Testis (tissue), 5 donors: Measurements from ENCODE around the gene IMMP2L. TPM values are rescaled to one million over a fixed set of nuclear protein-coding genes. Genes with fewer than 3 reads are reported as not detected.
"Not testable (repeated sequence)": the region's sequence is repeated elsewhere in the genome, so short reads cannot be mapped to it uniquely, and the experiment has no call there.

ENCODE experiments used
- DNase-seq: peaks from one replicate; pipeline ENCODE4 v3.0.0-alpha.2; 2019
- H3K27ac ChIP-seq, 2 donors: fragments of 200-600 bp; sonication (generic); one replicate each; pipeline ENCODE4 v1.5.1; 2019
- H3K27me3 ChIP-seq: fragments of 200-600 bp; sonication (generic); one replicate; pipeline ENCODE4 v1.5.1; 2019
- H3K36me3 ChIP-seq: fragments of 200-600 bp; sonication (generic); one replicate; pipeline ENCODE4 v1.5.1; 2017; ENCODE audit warnings: low read depth; ENCODE audit errors: missing control alignments
- H3K4me1 ChIP-seq: fragments of 200-600 bp; sonication (generic); one replicate; pipeline ENCODE4 v1.5.1; 2019
- H3K4me3 ChIP-seq, 2 donors: fragments of 200-600 bp; sonication (generic); one replicate each; pipeline ENCODE4 v1.5.1; 2017 to 2019
- H3K9me3 ChIP-seq: fragments of 200-600 bp; sonication (generic); one replicate; pipeline ENCODE4 v1.5.1; 2017
- POLR2A ChIP-seq: fragments of 450-650 bp; IDR thresholded peaks from one replicate; pipeline ENCODE4 v1.6.1; 2017; ENCODE audit warnings: antibody characterized with exemption, mild to moderate bottlenecking, moderate library complexity
- WGBS, 2 donors: methylation state at CpG; one replicate each; pipeline ENCODE4 v1.1.5; 2018; 5-methylcytosine and 5-hydroxymethylcytosine counted together
- intact Hi-C: fragments of 100-400 bp; cut with DNase I; formaldehyde crosslinking; loops from one replicate; pipeline ENCODE4 v1.15.1; 2023; ENCODE audit warnings: low total_unique reads
- long read RNA-seq, 2 donors: transcript quantifications; one replicate each; lab custom pipeline, GENCODE V29; 2026
- polyA plus RNA-seq: library from polyadenylated mRNA; stranded (reverse); fragments of 350-450 nt; fragmentation: Illumina TruSeq; extraction: RNeasy Lipid Tissue Mini Kit (QIAGEN cat#74804); gene quantifications from one replicate; pipeline ENCODE4 v1.2.3, GENCODE V29; 2014; ENCODE audit warnings: low read depth, low replicate concordance; ENCODE audit not compliant: insufficient read depth
- total RNA-seq, 2 donors: library from RNA; depleted of rRNA; stranded (reverse); fragments of >200 nt; gene quantifications; one replicate each; pipeline ENCODE4 v1.2.3, GENCODE V29; 2016
- TF ChIP-seq, protein P1 (sequence below), 3 experiments: fragments of 450-650 bp in 2 of 3; fragments of 200-600 bp in 1 of 3; sonication (generic) in 1 of 3; IDR thresholded peaks; one replicate each; pipeline ENCODE4 v1.5.1; 2016 to 2019; ENCODE audit warnings: antibody characterized with exemption in 3 of 3, mild to moderate bottlenecking in 2 of 3, moderate library complexity in 1 of 3

Gene IMMP2L
- total RNA-seq (10 to 100 TPM; 10.7 to 12.4 TPM), polyA plus RNA-seq (11.2 TPM)
- long read RNA-seq, donor 1, partial matches to known transcripts = 10 of 10 reads
- long read RNA-seq, donor 1, other reads (novel, unspliced or antisense) = 0 of 10 reads
- long read RNA-seq, donor 2, partial matches to known transcripts = 13 of 22 reads
- long read RNA-seq, donor 2, other reads (novel, unspliced or antisense) = 9 of 22 reads

DNA sequence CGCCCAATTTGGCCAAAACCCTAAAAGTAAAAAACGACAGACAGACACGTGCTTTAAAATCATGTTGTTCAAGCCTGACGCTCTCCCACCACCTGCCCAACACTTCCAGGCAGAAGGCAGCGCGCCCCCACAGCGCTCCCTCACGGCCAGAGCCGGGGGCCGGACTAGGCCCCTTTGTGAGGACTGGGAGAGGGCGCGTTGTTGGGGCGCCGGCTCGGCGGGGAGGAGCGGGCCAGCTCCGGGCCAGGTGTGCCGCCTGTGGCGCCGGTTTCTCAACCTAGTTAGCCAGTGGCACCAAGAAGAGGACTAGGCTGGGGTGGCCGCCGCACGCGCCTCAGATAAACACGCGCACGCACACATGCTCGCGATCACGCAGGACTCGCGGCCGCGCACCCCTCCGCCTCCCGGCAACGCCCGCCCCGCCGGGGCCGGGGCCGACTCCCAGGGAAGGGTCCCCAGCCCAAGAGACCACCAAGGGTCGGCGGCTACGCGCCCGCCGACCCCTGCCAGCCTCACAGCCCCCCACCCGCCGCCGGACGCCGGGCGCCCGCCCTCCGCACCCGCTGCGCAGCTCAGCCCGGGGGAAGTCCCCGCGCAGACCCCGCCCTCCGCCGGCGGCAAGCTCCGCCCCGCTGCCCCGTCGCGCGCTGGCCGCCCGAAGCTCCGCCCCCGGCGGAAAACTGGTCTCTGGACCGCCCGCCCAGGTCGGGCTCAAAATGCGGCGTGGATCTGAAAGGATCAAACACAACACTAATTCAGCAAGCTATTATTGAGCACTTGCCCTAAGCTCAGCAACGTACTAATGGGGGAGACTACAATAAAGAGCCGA is at the start of gene IMMP2L:
IMMP2L (minus strand) TSS at position 589 of the 829 bp plus-strand sequence.
- no peaks in the 10 kb centered on the region for H3K27me3 ChIP-seq
- H3K36me3 ChIP-seq = no peaks in the 10 kb centered on the region
- intact Hi-C loops = no loop called here
- peak within 1 kb of the TSS; percentile 92 to 94 for H3K27ac ChIP-seq
- WGBS, 2 donors = 0 to 1% methylated on average over 19 to 72 of the region's 84 CpGs
- H3K9me3 ChIP-seq = no peaks in the 10 kb centered on the region
- peak; percentile 91 for DNase-seq
- TF ChIP-seq POLR2A = no peak
- TF ChIP-seq, protein P1, sequence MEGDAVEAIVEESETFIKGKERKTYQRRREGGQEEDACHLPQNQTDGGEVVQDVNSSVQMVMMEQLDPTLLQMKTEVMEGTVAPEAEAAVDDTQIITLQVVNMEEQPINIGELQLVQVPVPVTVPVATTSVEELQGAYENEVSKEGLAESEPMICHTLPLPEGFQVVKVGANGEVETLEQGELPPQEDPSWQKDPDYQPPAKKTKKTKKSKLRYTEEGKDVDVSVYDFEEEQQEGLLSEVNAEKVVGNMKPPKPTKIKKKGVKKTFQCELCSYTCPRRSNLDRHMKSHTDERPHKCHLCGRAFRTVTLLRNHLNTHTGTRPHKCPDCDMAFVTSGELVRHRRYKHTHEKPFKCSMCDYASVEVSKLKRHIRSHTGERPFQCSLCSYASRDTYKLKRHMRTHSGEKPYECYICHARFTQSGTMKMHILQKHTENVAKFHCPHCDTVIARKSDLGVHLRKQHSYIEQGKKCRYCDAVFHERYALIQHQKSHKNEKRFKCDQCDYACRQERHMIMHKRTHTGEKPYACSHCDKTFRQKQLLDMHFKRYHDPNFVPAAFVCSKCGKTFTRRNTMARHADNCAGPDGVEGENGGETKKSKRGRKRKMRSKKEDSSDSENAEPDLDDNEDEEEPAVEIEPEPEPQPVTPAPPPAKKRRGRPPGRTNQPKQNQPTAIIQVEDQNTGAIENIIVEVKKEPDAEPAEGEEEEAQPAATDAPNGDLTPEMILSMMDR (IDR thresholded peaks at IDR 0.05) = peak in 2 of 3 experiments; percentile 23 to 25
- H3K4me3 ChIP-seq = peak within 1 kb of the TSS; percentile 83 to 90
- peaks cover 9% of the 10 kb centered on the region for H3K4me1 ChIP-seq

DNA sequence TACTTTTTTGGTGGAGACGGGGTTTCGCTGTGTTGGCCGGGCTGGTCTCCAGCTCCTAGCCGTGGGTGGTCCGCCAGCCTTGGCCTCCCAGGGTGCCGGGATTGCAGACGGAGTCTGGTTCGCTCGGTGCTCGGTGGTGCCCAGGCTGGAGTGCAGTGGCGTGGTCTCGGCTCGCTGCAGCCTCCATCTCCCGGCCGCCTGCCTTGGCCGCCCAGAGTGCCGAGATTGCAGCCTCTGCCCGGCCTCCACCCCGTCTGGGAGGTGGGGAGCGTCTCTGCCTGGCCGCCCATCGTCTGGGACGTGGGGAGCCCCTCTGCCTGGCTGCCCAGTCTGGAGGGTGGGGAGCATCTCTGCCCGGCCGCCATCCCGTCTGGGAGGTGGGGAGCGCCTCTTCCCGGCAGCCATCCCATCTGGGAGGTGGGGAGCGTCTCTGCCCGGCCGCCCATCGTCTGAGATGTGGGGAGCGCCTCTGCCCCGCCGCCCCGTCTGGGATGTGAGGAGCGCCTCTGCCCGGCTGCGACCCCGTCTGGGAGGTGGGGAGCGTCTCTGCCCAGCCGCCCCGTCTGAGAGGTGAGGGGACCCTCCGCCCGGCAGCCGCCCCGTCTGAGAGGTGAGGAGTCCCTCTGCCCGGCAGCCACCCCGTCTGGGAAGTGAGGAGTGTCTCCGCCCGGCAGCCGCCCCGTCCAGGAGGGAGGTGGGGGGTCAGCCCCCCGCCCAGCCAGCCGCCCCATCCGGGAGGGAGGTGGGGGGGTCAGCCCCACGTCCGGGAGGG is 47.4 kb upstream of the IMMP2L start:
- DNase-seq, H3K9me3 ChIP-seq, H3K4me1 ChIP-seq, H3K36me3 ChIP-seq, H3K27me3 ChIP-seq, intact Hi-C loops, H3K27ac ChIP-seq: not testable (repeated sequence)
- peak overlapping the region in 1 of 2 donors; percentile 23 for H3K4me3 ChIP-seq
- 77% methylated on average over 32 of the region's 58 CpGs; no CpG with 5 or more reads in 1 of the 2 donors for WGBS, 2 donors

GRCh38 chr7:111607621-111608020 is 45.3 kb upstream of the IMMP2L start:
- intact Hi-C loops = no loop called here
- H3K4me3 ChIP-seq = no peak overlapping the region
- no peaks in the 10 kb centered on the region for H3K36me3 ChIP-seq
- TF ChIP-seq, protein P1 (IDR thresholded peaks at IDR 0.05) = no peak
- no peak for TF ChIP-seq POLR2A
- no peaks in the 10 kb centered on the region for H3K27me3 ChIP-seq
- WGBS, 2 donors = 69 to 77% methylated on average over 2 of the region's 2 CpGs
- no peaks in the 10 kb centered on the region for H3K9me3 ChIP-seq
- no peak for DNase-seq
- H3K4me1 ChIP-seq = no peaks in the 10 kb centered on the region
- no peak overlapping the region for H3K27ac ChIP-seq

GRCh38 chr7:111605246-111605645 is 43.0 kb upstream of the IMMP2L start:
- intact Hi-C loops = no loop called here
- TF ChIP-seq, protein P1 (IDR thresholded peaks at IDR 0.05) = no peak
- no peak for TF ChIP-seq POLR2A

GRCh38 chr7:111600091-111600490 is 37.8 kb upstream of the IMMP2L start:
- H3K9me3 ChIP-seq = no peaks in the 10 kb centered on the region
- H3K4me3 ChIP-seq = no peak overlapping the region
- WGBS, 2 donors = 86 to 95% methylated on average over 1 of the region's 1 CpG
- H3K4me1 ChIP-seq = no peaks in the 10 kb centered on the region
- no peak for DNase-seq
- no peak overlapping the region for H3K27ac ChIP-seq
- TF ChIP-seq, protein P1 (IDR thresholded peaks at IDR 0.05) = no peak
- TF ChIP-seq POLR2A = no peak
- no peaks in the 10 kb centered on the region for H3K36me3 ChIP-seq
- intact Hi-C loops = no loop called here
- no peaks in the 10 kb centered on the region for H3K27me3 ChIP-seq

More at GRCh38 chr7:111605246-111605645, 43.0 kb upstream of the IMMP2L start:
- no peaks in the 10 kb centered on the region for H3K36me3 ChIP-seq
- H3K9me3 ChIP-seq = no peaks in the 10 kb centered on the region
- no peak overlapping the region for H3K27ac ChIP-seq
- H3K4me3 ChIP-seq = no peak overlapping the region
- DNase-seq = no peak
- H3K27me3 ChIP-seq = no peaks in the 10 kb centered on the region
- 67 to 73% methylated on average over 1 of the region's 1 CpG for WGBS, 2 donors
- no peaks in the 10 kb centered on the region for H3K4me1 ChIP-seq
